ENCODE measurements around the gene GBA3. TPM values are rescaled to one million over a fixed set of nuclear protein-coding genes. Genes with fewer than 3 reads are reported as not detected.

GBA3 gene
- total RNA-seq, 4 donors from 2014 or later = 2.8 to 66.1 (median 24.7) TPM

- 71 to 75% methylated on average over 3 of the region's 3 CpGs for WGBS, 2 donors (ENCODE audit: low coverage in 1 of 2)
Observed at GRCh38 chr4:22741744-22742143, 49.0 kb downstream of the GBA3 start.

GRCh38 chr4:22743290-22743689 lies 50.6 kb downstream of the GBA3 start:
- no peak for TF ChIP-seq EP300 (IDR thresholded peaks at IDR 0.05; ENCODE audit: low read depth)
- no peak for TF ChIP-seq POLR2AphosphoS5 (IDR thresholded peaks at IDR 0.05)
- no peak for TF ChIP-seq CTCF (IDR thresholded peaks at IDR 0.05)
- no peak for TF ChIP-seq POLR2A (IDR thresholded peaks at IDR 0.05)
- in situ Hi-C loops (cut with MboI; ENCODE audit: low pct_ligation_motif_present in 1 of 4, low pct_unique_long_range_greater_than_20kb in 1 of 4, low sequenced_read_pairs in 3 of 4) (no loop called here), intact Hi-C loops (cut with DNase I; ENCODE audit: low total_unique reads) (no loop called here)
- Histone ChIP-seq H3K27ac (no peak overlapping the region), H3K4me3 (no peak overlapping the region), H3K9me3 (no peaks in the 10 kb centered on the region), H3K36me3 (no peaks in the 10 kb centered on the region), H3K4me1 (no peaks in the 10 kb centered on the region), H3K27me3 (no peaks in the 10 kb centered on the region)
- WGBS, 2 donors (ENCODE audit: low coverage in 1 of 2) = 84 to 100% methylated on average over 1 to 3 of the region's 3 CpGs
- DNase-seq = no peak

More at GRCh38 chr4:22741744-22742143, 49.0 kb downstream of the GBA3 start:
- Histone ChIP-seq H3K36me3 (no peaks in the 10 kb centered on the region), H3K4me1 (no peaks in the 10 kb centered on the region), H3K9me3 (no peaks in the 10 kb centered on the region), H3K27ac (no peak overlapping the region), H3K27me3 (no peaks in the 10 kb centered on the region), H3K4me3 (no peak overlapping the region)
- no peak for DNase-seq
- intact Hi-C loops (cut with DNase I; ENCODE audit: low total_unique reads) = no loop called here
- TF ChIP-seq POLR2A (IDR thresholded peaks at IDR 0.05) (no peak), POLR2AphosphoS5 (IDR thresholded peaks at IDR 0.05) (no peak)
- in situ Hi-C loops (cut with MboI; ENCODE audit: low pct_ligation_motif_present in 1 of 4, low pct_unique_long_range_greater_than_20kb in 1 of 4, low sequenced_read_pairs in 3 of 4) = no loop called here

- H3K36me3 ChIP-seq = no peaks in the 10 kb centered on the region
- H3K9me3 ChIP-seq = no peaks in the 10 kb centered on the region
- in situ Hi-C loops (cut with MboI; ENCODE audit: low pct_ligation_motif_present in 1 of 4, low pct_unique_long_range_greater_than_20kb in 1 of 4, low sequenced_read_pairs in 3 of 4) (no loop called here), intact Hi-C loops (cut with DNase I; ENCODE audit: low total_unique reads) (no loop called here)
- no peak for DNase-seq
- no peaks in the 10 kb centered on the region for H3K4me1 ChIP-seq
- H3K4me3 ChIP-seq = no peak overlapping the region
- WGBS, 2 donors (ENCODE audit: low coverage in 1 of 2) = 85 to 91% methylated on average over 7 to 8 of the region's 8 CpGs
- H3K27ac ChIP-seq = no peak overlapping the region
- TF ChIP-seq POLR2AphosphoS5 (IDR thresholded peaks at IDR 0.05) = no peak
- H3K27me3 ChIP-seq = no peaks in the 10 kb centered on the region
Observed at GRCh38 chr4:22744478-22745062, 51.8 kb downstream of the GBA3 start.

GRCh38 chr4:22745234-22745633 lies 52.5 kb downstream of the GBA3 start:
- intact Hi-C loops (cut with DNase I; ENCODE audit: low total_unique reads) = no loop called here
- WGBS, 2 donors (ENCODE audit: low coverage in 1 of 2) = 69 to 88% methylated on average over 1 of the region's 1 CpG
- TF ChIP-seq EP300 (IDR thresholded peaks at IDR 0.05; ENCODE audit: low read depth) (no peak), POLR2AphosphoS5 (IDR thresholded peaks at IDR 0.05) (no peak), POLR2A (IDR thresholded peaks at IDR 0.05) (no peak), CTCF (IDR thresholded peaks at IDR 0.05) (no peak)
- Histone ChIP-seq H3K4me3 (no peak overlapping the region), H3K27ac (no peak overlapping the region), H3K9me3 (no peaks in the 10 kb centered on the region), H3K4me1 (no peaks in the 10 kb centered on the region), H3K36me3 (no peaks in the 10 kb centered on the region), H3K27me3 (no peaks in the 10 kb centered on the region)
- in situ Hi-C loops (cut with MboI; ENCODE audit: low pct_ligation_motif_present in 1 of 4, low pct_unique_long_range_greater_than_20kb in 1 of 4, low sequenced_read_pairs in 3 of 4) = no loop called here
- no peak for DNase-seq

- in situ Hi-C loops (cut with MboI; ENCODE audit: low pct_ligation_motif_present in 1 of 4, low pct_unique_long_range_greater_than_20kb in 1 of 4, low sequenced_read_pairs in 3 of 4) (no loop called here), intact Hi-C loops (cut with DNase I; ENCODE audit: low total_unique reads) (no loop called here)
- TF ChIP-seq CTCF (IDR thresholded peaks at IDR 0.05) = no peak
- TF ChIP-seq POLR2A (IDR thresholded peaks at IDR 0.05) = no peak
- no peak for TF ChIP-seq POLR2AphosphoS5 (IDR thresholded peaks at IDR 0.05)
- no peak for TF ChIP-seq EP300 (IDR thresholded peaks at IDR 0.05; ENCODE audit: low read depth)
- 87 to 100% methylated on average over 1 to 2 of the region's 2 CpGs for WGBS, 2 donors (ENCODE audit: low coverage in 1 of 2)
- no peaks in the 10 kb centered on the region for H3K36me3 ChIP-seq
- H3K4me3 ChIP-seq = no peak overlapping the region
- DNase-seq = no peak
- H3K27ac ChIP-seq = no peak overlapping the region
- no peaks in the 10 kb centered on the region for H3K4me1 ChIP-seq
- H3K9me3 ChIP-seq = no peaks in the 10 kb centered on the region
- no peaks in the 10 kb centered on the region for H3K27me3 ChIP-seq
Observed at GRCh38 chr4:22754116-22754515, 61.4 kb downstream of the GBA3 start.

All from transverse colon (tissue), 4 donors.